SK-N-SH (cell line): ENCODE data around the gene SLC35F4. TPM values are rescaled to one million over a fixed set of nuclear protein-coding genes. Genes with fewer than 3 reads are reported as not detected.

ENCODE experiments used
- CTCF ChIA-PET: fragments of 300-600, 350-600 bp; formaldehyde crosslinking; extraction: SDS; loops from one replicate; lab custom pipeline; 2021; lab: Yijun Ruan, JAX
- POLR2A ChIA-PET: fragments of 350-600 bp; sonication (Branson Sonifier 250); formaldehyde crosslinking; extraction: SDS; loops from one replicate; lab custom pipeline; 2020; ENCODE audit warnings: antibody characterized with exemption, inconsistent platforms; lab: Yijun Ruan, JAX
- DNase-seq: peaks from one replicate; pipeline ENCODE4 v3.0.0; 2012
- H2AFZ ChIP-seq: fragments of 200-600 bp; sonication (generic); 2 replicates; pipeline ENCODE4 v1.8.1; 2016; ENCODE audit warnings: antibody characterized with exemption, mild to moderate bottlenecking, low read depth
- H3F3A ChIP-seq: fragments of 200-600 bp; sonication (generic); replicated peaks from 2 replicates; pipeline ENCODE3; 2016; ENCODE audit warnings: antibody characterized with exemption, mild to moderate bottlenecking; ENCODE audit not compliant: insufficient read depth
- H3K27ac ChIP-seq, 2 experiments: fragments of 200-500 bp in 1 of 2; fragments of 200-600 bp in 1 of 2; sonication (Bioruptor generic) in 1 of 2; sonication (generic), shearing (Covaris generic) in 1 of 2; 2 replicates each; pipeline versions ENCODE4 v1.5.1 to v1.6.1; 2014 to 2016; ENCODE audit warnings: low read depth in 2 of 2, inconsistent platforms in 1 of 2, low read length in 1 of 2, mild to moderate bottlenecking in 1 of 2, mixed read lengths in 1 of 2
- H3K27me3 ChIP-seq: fragments of 200-600 bp; sonication (generic), shearing (Covaris generic); 2 replicates; pipeline ENCODE4 v1.6.1; 2016; ENCODE audit warnings: mixed run types; ENCODE audit not compliant: insufficient read depth
- H3K36me3 ChIP-seq, 2 experiments: fragments of 200-500 bp in 1 of 2; fragments of 200-600 bp in 1 of 2; sonication (Bioruptor generic) in 1 of 2; sonication (generic) in 1 of 2; replicated peaks in 1 of 2; 2 replicates each; pipeline versions ENCODE3 to v1.5.1; 2014 to 2016; ENCODE audit warnings: low read length in 1 of 2, mild to moderate bottlenecking in 1 of 2; ENCODE audit not compliant: insufficient read depth in 2 of 2, control insufficient read depth in 1 of 2
- H3K4me1 ChIP-seq, 2 experiments: fragments of 200-500 bp in 1 of 2; fragments of 200-600 bp in 1 of 2; sonication (Bioruptor generic) in 1 of 2; sonication (generic), shearing (Covaris generic) in 1 of 2; 2 replicates each; pipeline versions ENCODE4 v1.5.1 to v1.6.1; 2014 to 2016; ENCODE audit warnings: low read depth in 1 of 2, low read length in 1 of 2, mixed run types in 1 of 2; ENCODE audit not compliant: insufficient read depth in 2 of 2, control insufficient read depth in 1 of 2
- H3K4me2 ChIP-seq: fragments of 200-600 bp; sonication (generic), shearing (Covaris generic); 2 replicates; pipeline ENCODE4 v1.6.1; 2017; ENCODE audit warnings: mixed run types
- H3K4me3 ChIP-seq, 2 experiments: fragments of 200-500 bp in 1 of 2; fragments of 200-600 bp in 1 of 2; sonication (Bioruptor generic) in 1 of 2; sonication (generic), shearing (Covaris generic) in 1 of 2; 2 replicates each; pipeline versions ENCODE4 v1.5.1 to v1.8.1; 2014 to 2016; ENCODE audit warnings: low read depth in 2 of 2, inconsistent platforms in 1 of 2, low read length in 1 of 2, mild to moderate bottlenecking in 1 of 2, mixed read lengths in 1 of 2, moderate library complexity in 1 of 2
- H3K79me2 ChIP-seq: fragments of 200-600 bp; sonication (generic); 2 replicates; pipeline ENCODE4 v1.8.1; 2017; ENCODE audit warnings: mild to moderate bottlenecking; ENCODE audit not compliant: insufficient read depth
- H3K9ac ChIP-seq: fragments of 200-600 bp; sonication (generic); 2 replicates; pipeline ENCODE4 v1.6.1; 2017; ENCODE audit warnings: mixed run types
- H3K9me2 ChIP-seq: fragments of 200-600 bp; sonication (generic); 2 replicates; pipeline ENCODE4 v1.6.1; 2017; ENCODE audit warnings: mixed run types
- H3K9me3 ChIP-seq: fragments of 200-600 bp; sonication (generic); 2 replicates; pipeline ENCODE4 v1.6.1; 2017; ENCODE audit warnings: mixed run types, mild to moderate bottlenecking, moderate library complexity
- H4K20me1 ChIP-seq: fragments of 200-600 bp; sonication (generic); 2 replicates; pipeline ENCODE4 v1.6.1; 2017; ENCODE audit warnings: mild to moderate bottlenecking, mixed run types; ENCODE audit not compliant: insufficient read depth
- FOSL2 ChIP-seq: IDR thresholded peaks from 2 replicates; pipeline ENCODE4 v1.4.0; 2012; ENCODE audit warnings: low read depth, mild to moderate bottlenecking, moderate library complexity, borderline replicate concordance
- FOXJ3 ChIP-seq: sonication (generic); formaldehyde crosslinking; IDR thresholded peaks from 2 replicates; pipeline ENCODE4 v1.5.1; 2020; ENCODE audit warnings: mild to moderate bottlenecking, missing genetic modification reagents
- GABPA ChIP-seq: IDR thresholded peaks from 2 replicates; pipeline ENCODE4 v1.4.0; 2012; ENCODE audit warnings: low read depth, mild to moderate bottlenecking
- GATA2 ChIP-seq: sonication (generic); formaldehyde crosslinking; IDR thresholded peaks from 2 replicates; pipeline ENCODE4 v1.5.0; 2020; ENCODE audit warnings: mild to moderate bottlenecking, missing genetic modification reagents
- IRF3 ChIP-seq: fragments of 150-350 bp; IDR thresholded peaks from 2 replicates; pipeline ENCODE4 v1.6.1; 2016; ENCODE audit warnings: mild to moderate bottlenecking, low read depth, low read length
- JUND ChIP-seq: IDR thresholded peaks from 2 replicates; pipeline ENCODE4 v1.4.0; 2012
- MAX ChIP-seq: IDR thresholded peaks from 2 replicates; pipeline ENCODE4 v1.4.0; 2012; ENCODE audit warnings: low read depth
- RCOR1 ChIP-seq: fragments of 150-350 bp; IDR thresholded peaks from 2 replicates; pipeline ENCODE4 v1.6.1; 2017; ENCODE audit warnings: antibody characterized with exemption, low read length
- REST ChIP-seq: IDR thresholded peaks from 2 replicates; pipeline ENCODE4 v1.6.1; 2012; ENCODE audit warnings: mild to moderate bottlenecking, low read depth, low read length, moderate library complexity
- RFX5 ChIP-seq: IDR thresholded peaks from 2 replicates; pipeline ENCODE4 v1.6.1; 2012; ENCODE audit warnings: mild to moderate bottlenecking, improper control_type of control experiment, low read length
- TAF1 ChIP-seq: IDR thresholded peaks from 2 replicates; pipeline ENCODE4 v1.6.1; 2012; ENCODE audit warnings: low read depth, mild to moderate bottlenecking, low read length, moderate library complexity, borderline replicate concordance
- TCF12 ChIP-seq: IDR thresholded peaks from 2 replicates; pipeline ENCODE4 v1.4.0; 2012
- YY1 ChIP-seq: IDR thresholded peaks from 2 replicates; pipeline ENCODE4 v1.4.0; 2012; ENCODE audit warnings: low read depth, mild to moderate bottlenecking
- ZBTB33 ChIP-seq: IDR thresholded peaks from 2 replicates; pipeline ENCODE4 v1.4.0; 2012; ENCODE audit warnings: low read depth, borderline replicate concordance
- WGBS: methylation state at CpG from one replicate; pipeline ENCODE4 v1.1.6; 2017; ENCODE audit warnings: low lambda C conversion rate; 5-methylcytosine and 5-hydroxymethylcytosine counted together
- polyA plus RNA-seq, 3 experiments: library from polyadenylated mRNA; depleted of rRNA; stranded (reverse); fragments of >200 nt; gene quantifications; 2 replicates each; pipeline ENCODE4 v1.2.3, GENCODE V29; 2012

Gene SLC35F4
- polyA plus RNA-seq, 1 of the 3 experiments (the other 2 are of a cell fraction): not detected

- TF ChIP-seq IRF3 (no peak), RFX5 (no peak), FOXJ3 (CRISPR knock-in tag) (no peak), TCF12 (no peak), MAX (no peak), FOSL2 (no peak)
Observed at GRCh38 chr14:57811998-57812546, 53.8 kb downstream of the SLC35F4 start (continued).

- ChIA-PET POLR2A (no interaction called here), CTCF (no interaction called here)
- Histone ChIP-seq H3K36me3 (no peaks in the 10 kb centered on the region), H3K4me3 (no peak overlapping the region), H3K79me2 (no peaks in the 10 kb centered on the region), H3K27me3 (no peaks in the 10 kb centered on the region), H3K9ac (no peak overlapping the region), H3K9me3 (no peaks in the 10 kb centered on the region), H3K4me2 (no peak overlapping the region), H3F3A (no peaks in the 10 kb centered on the region), H3K4me1 (no peaks in the 10 kb centered on the region), H2AFZ (no peak overlapping the region), H3K9me2 (no peaks in the 10 kb centered on the region), H4K20me1 (no peaks in the 10 kb centered on the region), H3K27ac (no peak overlapping the region)
- no peak for DNase-seq
- WGBS: 0% methylated on average over 1 of the region's 1 CpG
- TF ChIP-seq GABPA (no peak), GATA2 (CRISPR knock-in tag) (no peak), RCOR1 (no peak), REST (no peak), JUND (no peak), RFX5 (no peak), ZBTB33 (no peak), FOSL2 (no peak), TAF1 (no peak), YY1 (no peak)
Observed at GRCh38 chr14:57809808-57810207, 56.1 kb downstream of the SLC35F4 start.
